ENCODE results near the gene ACOX1.

The ACOX1 gene

DNA sequence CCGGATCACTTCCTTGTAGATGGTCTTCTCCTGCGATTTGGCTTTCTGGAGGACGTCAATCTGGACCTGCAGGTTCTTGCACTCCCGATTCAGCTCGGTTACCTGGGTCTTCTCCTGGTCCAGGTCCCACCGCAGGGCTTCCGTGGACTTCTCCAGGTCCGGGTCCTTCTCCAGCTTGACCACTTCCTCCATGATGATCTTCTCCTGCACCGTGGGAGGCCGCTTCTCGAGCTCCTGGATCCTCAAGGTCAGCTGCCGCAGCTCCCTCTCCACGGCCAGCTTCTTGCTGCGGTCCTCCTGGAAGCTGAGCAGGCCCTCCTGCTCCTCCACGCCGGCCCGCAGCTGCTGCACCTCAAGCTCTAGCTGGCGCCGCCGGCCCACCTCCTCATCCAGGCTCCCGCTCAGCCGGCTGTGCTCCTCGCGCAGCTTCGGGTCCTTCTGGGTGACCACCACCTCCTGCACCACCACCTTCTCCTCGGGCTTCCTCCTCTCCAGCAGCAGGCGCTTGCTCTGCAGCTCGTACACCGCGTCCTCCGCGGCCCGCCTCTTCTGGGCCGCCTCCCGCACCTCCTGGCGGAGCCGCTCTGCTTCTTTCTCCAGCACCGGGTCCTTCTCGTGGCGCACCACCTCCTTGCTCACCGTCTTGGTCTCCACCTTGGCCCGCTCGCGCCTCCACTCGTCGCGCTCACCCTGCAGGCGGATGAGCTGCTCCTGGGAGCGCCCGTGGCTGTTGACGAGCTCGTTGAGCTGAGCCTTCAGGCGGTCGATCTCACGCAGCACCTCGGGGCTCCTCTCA lies 29.9 kb upstream of the ACOX1 start:
- DNase-seq, result no peak

DNA sequence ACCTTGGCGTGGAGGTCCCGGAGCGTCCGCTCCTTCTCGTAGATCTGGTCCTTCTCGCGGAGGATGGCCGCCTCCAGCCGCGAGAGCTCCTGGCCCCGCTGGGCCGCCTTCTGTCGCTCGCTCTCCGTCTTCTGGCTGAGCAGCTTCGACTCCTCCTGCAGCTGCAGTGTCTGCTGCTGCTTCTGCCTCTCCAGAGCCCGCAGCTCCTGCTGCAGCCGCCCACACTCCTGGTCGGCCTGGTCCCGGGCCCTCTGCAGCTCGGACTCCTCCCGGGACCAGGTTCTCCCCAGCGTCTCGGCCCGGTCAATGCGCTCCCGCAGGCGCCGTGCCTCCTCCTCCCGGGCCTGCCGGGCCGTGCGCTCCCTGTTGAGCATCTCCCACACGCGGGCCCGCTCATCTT lies 29.2 kb upstream of the ACOX1 start:
- DNase-seq, result no peak

DNA sequence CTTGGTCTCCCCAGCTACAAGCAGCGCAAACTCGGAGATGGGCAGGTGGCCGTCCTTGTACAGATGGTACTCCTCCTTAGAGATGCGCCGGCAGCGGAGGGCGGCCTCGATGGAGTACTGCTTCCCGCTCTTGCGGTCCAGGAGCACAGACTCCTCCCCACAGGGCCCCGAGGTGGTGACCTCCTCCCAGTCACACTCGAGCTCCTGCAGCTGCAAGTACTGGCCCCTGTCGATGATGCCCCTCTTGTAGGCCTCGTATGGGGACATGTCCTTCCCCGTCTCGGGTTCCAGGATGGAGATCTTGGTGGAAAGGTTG lies 28.8 kb upstream of the ACOX1 start:
- no peak for DNase-seq

DNA sequence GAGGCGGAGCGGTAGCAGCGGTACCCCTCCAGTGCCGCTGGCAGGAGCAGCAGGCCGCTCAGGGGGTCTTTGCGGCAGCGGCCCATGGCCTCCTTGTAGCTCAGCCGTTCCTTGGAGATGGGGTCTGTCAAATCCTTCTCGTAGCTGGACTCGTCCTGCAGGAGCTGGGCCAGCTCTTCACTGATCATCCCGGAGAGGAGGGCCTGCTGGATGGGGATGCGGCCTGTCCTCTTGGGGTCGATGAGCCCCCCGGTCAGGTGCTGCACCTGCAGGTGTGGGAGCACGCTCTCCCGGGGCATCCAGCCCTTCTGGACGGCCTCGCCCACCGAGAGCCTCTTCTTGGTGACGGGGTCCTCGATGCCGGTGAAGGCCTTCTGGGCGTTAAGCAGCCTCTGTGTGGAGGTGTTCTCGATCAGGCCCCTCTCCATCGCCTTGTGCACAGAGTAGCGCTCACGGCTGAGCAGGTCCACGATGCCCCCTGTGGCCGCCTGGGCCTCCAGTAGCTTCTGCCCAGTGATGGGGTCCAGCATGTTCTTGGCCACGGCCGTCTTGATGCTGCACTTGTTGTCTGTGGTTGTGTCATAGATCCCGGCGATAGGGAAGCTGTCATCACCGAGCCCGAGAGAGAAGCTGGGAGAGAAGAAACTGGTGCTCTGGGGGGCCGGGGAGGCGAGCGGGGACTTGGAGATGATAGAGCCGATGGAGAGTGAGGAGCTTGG lies 28.3 kb upstream of the ACOX1 start:
- no peak for DNase-seq

DNA sequence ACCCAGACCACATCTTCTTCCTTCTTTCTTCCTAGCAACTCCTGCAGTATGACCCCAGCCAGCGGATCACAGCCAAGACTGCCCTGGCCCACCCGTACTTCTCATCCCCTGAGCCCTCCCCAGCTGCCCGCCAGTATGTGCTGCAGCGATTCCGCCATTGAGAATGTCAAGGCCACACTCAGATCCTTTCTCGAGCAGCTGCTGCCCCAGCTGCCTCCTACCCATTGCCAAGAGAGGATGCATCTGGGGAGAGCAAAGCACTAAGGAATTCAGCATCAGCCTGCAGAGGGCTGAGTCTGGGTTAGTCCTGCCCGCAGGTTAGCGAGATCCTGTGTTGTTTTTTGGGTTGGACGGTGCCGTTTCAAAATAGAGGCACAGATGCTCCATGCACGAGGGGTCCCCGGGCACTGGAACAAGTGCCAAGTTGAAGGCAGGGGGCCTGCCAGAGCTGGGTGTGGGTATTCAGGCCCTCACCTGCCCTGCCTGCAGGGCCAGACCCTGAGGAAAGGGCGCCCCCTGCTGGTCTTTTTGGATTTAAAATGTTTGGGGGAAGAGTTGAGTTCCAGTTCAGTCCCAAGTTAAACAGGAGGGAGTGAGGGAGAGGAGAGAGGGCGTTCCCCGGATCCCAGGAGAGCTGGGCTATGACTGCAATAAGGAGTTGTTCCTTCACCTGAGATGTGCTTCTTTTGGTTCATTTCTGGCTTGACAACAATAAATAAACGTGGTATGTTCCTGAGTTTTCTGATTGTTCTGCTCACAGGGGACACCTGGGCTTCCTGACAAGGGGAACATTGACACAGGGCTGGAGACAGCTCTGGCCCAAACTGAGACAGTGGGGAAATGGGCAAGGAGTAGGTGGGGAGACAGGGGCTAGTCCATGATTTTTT lies 26.5 kb upstream of the ACOX1 start:
- DNase-seq, result peak in 48 of 58 donors; percentile 6 to 82 (median 39)

DNA sequence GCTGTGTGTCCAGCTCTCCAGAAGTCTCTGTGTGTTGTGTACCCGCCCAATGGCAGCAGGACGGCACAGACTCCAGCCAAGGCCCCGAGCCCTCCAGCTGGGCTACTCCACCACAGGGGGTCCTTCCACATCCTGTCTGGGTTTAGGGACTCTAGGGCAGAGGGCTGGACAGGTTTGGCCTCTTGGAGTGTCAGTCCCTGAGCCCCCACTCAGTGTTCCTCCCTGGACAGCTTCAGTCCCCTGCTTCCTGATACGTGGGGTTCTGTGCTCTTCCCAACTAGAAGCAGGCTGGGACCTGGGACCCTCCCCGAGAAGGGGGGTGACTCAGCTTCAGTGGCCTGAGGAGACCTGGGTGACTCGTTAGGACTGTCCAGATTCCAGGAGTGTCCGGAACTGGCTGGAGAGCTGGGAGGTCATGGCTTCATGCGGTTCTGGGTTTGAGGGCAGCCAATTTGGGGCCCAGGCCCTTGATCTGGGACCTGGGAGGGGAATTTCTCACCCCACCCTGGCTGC lies 25.8 kb upstream of the ACOX1 start:
- DNase-seq, result no peak

DNA sequence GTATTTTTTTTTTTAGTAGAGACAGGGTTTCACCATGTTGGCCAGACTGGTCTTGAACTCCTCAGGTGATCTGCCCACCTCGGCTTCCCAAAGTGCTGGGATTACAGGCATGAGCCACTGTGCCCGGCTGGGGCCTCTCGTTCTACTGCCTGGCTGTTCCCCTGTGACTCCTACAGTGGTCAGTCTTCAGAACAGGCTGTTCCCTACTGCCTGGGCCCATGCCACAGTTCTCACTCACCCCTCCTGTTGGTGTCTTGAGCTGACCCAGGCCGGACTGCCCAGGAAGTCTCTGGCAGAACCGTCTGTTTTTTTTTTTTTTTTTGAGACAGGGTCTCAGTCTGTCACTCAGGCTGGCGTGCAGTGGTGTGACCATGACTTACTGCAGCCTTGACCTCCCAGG lies 24.9 kb upstream of the ACOX1 start:
- DNase-seq, result peak in 1 of 58 donors; percentile 7

DNA sequence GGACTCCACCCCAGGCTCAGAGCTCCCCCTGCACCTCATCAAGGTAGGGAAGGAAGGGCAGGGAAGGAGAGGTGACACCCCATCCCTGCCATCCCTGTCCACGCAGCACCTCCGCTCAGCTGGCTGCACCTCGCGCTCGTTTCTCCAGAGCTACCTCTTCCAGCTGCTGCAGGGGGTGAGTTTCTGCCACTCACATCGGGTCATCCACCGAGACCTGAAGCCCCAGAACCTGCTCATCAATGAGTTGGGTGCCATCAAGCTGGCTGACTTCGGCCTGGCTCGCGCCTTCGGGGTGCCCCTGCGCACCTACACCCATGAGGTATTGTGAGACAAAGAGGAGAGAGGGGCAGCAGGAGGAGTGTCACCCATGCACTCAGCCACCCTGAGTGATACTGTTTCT lies 23.1 kb upstream of the ACOX1 start:
- DNase-seq, result no peak

DNA sequence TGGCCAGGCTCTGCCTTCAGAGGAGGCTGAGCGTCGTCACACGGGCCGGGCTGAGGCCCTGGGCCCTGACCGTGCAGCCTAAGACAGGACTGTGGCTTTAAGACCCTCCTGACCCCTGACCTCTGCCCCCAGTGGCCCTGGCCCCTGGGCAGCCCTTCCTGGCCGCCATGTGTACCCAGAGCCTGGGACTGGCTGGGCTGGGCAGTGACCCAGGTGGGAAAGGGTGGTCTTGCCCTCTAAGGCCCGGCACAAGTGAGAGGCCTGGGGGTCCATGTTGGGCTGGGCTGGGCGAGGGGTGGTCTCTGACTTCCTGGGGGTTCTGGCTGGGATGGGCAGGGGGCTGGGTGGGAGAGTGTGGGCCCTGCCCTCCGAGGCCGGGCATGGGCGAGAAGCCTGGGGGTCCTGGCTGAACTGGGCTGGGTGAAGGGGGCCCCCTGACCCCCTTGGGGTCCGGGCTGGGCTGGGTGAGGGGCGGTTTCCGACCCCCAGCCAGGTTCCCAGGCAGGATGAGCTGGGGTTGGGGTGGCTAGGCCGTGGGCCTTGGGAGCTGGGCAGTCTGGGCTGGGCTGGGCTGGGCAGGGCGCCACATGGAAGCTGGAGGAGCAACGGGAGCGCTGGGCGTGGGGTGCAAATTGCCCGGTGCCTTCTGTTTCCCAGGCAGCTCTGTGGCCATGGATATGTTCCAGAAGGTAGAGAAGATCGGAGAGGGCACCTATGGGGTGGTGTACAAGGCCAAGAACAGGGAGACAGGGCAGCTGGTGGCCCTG lies 22.0 kb upstream of the ACOX1 start, which contains the start of gene CDK3:
TSS of gene CDK3 (plus strand) at position 101 of the 767 bp plus-strand sequence. CDS start at position 672, 571 bp downstream.
- no peak for DNase-seq

DNA sequence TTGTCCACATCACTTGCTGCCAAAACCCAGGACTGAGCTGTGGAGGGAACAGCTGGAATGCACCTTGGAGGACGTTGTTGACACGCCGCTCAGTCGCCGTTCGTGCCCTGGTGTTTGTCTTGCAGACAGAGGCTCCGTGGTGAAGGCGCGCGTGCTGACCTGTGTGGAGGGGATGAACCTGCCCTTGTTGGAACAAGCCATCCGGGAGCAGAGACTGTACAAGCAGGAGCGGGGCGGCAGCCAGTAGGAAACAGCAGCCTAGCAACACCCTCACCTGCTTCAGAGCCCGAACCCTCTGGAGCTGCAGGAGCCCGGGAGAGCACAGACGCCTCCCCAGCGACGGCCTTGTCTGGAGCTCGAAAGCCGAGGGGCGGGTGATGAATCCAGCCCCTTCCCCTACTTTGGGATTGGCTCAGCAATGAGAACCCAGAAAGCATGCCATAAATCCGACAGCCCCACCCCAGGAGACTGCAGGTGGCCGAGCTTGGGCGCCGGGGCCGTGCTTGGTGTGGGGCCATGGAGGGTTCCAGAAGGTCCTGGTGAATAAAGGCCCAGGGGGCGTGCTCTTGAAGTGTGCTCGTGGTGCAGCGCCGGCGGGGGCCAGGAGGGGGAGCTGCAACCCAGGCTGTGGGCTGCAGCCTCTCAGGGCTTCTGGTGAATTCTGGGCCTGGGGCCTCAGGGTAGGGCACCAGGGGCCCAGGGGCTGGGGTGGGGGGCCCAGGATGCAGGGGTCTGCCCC lies 21.2 kb upstream of the ACOX1 start:
- peak in 3 of 58 donors; percentile 3 to 17 (median 14) for DNase-seq

DNA sequence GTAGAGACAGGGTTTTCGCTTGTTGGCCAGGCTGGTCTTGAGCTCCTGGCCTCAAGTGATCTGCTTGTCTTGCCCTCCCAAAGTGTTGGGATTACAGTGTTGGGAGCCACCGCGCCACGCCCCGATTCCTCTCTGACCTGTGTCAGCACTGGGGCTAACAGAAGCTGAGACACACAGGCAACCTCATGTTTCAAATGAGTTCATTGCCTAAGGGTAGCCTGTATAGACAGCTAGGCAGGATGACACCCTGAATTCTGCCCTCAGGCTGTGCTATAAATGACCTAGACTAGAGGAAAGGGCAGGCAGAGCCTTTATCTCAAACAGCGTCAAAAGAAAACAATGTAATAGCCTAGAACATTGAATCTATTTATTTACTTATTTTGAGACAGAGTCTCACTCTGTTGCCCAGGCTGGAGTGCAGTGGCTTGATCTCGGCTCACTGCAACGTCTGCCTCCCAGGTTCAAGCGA lies 19.4 kb upstream of the ACOX1 start:
- DNase-seq, result no peak

DNA sequence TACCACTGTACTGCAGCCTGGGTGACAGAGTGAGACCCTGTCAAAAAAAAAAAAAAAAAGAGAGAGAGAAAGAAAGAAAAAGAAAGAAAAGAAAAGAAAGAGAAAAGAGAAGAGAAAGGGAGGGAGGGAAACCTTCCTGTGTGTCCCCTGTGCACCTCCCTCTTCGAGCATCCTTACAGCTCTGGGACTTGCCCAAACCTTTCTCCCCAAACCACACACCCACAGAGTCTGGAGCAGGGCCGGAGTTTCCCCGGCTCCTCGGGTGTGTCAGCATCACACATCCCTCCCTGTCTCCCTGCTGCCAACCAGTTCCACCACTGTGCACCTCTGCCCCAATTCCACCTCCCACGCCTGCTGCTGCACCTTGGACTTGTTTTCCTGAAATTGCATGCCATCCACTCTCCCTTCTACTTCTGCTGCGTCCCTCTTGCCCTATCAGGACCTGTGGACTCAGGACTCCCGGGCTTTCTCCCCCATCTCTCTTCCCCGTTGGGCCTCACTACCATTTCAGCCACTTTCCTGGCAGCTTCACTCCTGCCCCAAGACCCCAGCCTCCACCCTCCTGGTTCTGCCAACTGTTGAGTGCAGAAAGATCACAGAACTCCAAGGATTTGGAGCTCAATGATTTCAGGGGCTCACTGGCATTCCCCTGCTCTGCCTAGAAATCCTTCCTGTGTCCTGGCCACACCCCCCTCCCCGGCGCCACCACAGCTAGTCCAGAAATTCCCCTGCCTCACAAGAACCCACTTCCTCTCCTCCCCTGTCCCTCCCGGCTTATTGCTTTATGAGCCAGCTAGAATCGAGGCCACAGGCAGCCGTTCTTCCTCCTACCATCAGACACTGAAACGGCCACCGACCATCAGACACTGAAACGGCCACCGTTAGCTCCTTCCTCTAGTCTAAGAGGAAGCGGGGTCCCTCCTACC lies 18.0 kb upstream of the ACOX1 start:
- peak in 2 of 58 donors; percentile 14 to 17 for DNase-seq

DNA sequence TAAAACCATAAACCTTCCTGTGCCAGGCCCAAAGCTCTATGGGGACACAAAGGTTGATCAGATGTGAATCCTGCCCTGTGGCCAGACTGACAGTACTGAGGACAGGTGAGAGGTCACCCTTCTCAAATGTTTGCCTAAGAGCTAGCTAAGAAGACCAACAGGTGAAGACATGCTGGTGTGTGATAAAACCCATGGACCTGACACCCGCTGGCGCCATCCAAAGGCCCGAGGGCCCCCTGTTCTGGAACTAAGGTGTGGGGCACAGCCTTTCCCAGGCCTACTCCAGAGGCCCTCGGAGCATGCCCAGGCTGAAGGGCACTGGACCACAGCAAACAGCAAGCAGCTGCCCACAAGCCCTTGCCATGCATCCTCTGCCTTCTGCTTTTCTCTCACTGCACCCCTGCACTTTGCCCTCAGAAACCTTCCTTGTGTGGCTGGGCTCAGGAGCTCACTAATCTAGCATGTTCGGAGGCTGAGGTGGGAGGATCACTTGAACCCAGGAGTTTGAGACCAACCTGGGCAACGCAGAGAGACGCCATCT lies 16.5 kb upstream of the ACOX1 start:
- no peak for DNase-seq

DNA sequence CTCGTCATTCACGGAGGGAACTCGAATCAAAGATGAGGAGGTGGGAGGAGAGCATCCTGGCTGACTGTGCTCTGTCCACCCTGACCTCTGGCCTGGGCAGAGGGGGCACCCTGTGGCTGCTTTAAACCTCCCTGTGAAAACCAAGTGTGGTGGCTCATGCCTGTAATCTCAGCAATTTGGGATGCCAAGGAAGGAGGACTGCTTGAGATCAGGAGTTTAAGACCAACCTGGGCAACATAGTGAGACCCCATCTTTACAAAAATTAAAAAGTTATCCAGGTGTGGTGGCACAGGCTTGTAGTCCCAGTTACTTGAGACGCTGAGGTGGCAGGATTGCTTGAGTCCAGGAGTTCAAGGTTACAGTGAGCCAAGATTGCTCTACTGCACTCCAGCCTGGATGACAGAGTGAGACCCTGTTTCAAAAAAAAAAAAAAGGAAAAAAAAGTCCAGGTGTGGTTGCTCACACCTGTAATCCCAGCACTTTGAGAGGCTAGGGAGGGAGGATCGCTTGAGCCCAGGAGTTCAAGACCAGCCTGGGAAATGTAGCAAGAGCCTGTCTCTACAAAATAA lies 15.9 kb upstream of the ACOX1 start:
- no peak for DNase-seq

DNA sequence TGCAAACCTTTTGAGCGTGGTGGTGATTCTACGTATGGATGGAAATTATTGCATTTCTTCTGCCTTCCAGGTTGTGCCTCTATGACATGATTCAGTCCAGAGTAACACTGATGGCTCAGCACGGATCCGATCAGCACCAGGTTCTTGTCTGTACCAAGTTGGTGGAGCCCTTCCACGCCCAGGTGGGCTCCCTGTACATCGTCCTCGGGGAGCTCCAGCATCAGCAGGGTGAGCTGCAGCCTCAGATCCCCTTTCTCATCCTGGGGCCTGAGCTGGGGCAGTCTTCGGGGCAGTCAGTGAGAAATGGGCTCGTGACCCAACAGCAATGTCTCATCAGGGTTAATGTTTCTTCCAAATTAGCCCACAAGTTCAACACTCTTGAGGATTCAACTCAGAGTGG lies 12.4 kb upstream of the ACOX1 start:
- DNase-seq, result no peak

DNA sequence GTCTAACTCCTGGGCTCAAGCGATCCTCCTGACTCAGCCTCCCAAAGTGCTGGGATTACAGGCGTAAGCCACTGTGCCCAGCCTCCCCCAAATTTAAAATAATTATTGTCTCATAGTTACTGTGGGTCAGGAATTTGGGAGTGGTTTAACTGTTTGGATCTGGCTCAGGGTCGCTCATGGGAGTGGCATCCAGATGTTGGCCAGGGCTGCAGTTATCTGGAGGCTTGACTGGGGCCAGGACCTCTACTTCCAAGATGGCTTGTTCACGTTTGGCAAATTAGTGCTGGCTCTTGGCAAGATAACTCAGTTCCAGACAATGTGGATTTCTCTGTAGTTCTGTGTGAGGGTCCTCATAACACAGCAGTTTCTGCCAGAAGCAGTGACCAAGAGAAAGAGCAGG lies 8.1 kb upstream of the ACOX1 start:
- DNase-seq, result no peak

DNA sequence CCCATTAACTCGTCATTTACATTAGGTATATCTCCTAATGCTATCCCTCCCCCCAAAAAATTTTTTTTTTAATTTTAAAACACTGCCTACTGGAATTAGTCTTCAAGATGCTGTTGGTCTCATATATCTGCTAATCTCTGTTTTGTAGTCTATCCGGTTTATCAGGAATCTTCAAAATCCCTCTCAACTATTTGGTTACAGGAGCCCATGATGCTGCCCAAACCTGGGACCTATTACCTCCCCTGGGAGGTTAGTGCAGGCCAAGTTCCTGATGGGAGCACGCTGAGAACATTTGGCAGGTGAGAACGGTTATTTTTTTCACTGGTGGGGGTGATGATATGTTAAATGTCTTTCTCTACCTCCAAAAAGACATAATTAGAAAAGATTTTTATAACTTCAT lies 7.0 kb upstream of the ACOX1 start:
- DNase-seq, result no peak

DNA sequence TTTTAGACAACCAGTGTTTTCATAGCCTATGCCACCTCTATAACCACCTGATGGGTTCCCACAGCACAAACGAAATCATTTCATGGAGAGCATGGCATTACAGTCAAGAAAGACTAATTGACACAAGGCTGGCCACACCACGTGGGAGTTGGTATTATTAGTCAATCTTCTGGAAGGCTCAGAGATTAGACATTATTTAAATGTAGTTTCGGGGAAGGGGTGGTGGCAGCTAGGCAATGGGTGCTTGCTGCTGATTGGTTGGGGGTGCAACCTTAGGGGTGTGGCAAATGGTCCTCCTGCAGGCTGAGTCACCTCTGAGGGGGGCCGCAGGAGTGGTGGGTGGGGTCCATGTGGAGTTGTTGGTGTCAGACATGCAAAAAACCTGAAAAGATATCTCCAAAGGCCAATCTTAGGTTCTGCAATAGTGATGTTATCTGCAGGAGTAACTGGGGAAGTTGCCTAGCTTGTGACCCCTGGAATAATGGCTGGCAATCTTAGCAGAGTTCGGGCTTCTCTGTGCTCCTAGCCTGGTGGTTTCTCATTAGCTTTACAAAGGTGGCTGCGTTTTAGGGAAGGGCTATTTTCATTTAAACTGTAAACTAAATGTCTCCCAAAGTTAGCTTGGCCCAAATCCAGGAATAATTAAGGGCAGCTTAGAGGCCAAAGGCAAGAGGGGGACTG lies 4.7 kb upstream of the ACOX1 start:
- no peak for DNase-seq
